AG04450 (cell line): Measurements from ENCODE around the gene PTGR2. TPM values are rescaled to one million over a fixed set of nuclear protein-coding genes. Genes with fewer than 3 reads are reported as not detected.
A peak's percentile ranks its signal among the peaks of the same experiment; 100 is the strongest.

ENCODE experiments used
- CTCF ChIA-PET: fragments of 300-600, 350-600 bp; formaldehyde crosslinking; extraction: SDS; loops from one replicate; lab custom pipeline; 2022; ENCODE audit warnings: antibody characterized with exemption, inconsistent platforms; lab: Charles Lee
- POLR2A ChIA-PET: fragments of 350-600 bp; formaldehyde crosslinking; extraction: SDS; loops from one replicate; lab custom pipeline; 2021; ENCODE audit warnings: antibody characterized with exemption, inconsistent platforms; lab: Yijun Ruan, JAX
- DNase-seq: peaks from one replicate; pipeline ENCODE4 v3.0.0-alpha.2; 2011; ENCODE audit warnings: low read depth, low spot score
- H3K27ac ChIP-seq: one replicate; pipeline ENCODE4 v1.5.1; 2012; ENCODE audit warnings: low read depth, low read length, control low read depth
- H3K27me3 ChIP-seq: one replicate; pipeline ENCODE4 v1.6.0; 2012; ENCODE audit warnings: low read length; ENCODE audit not compliant: control insufficient read depth, insufficient read depth
- H3K4me3 ChIP-seq: 2 replicates; pipeline ENCODE4 v1.5.1; 2011; ENCODE audit warnings: mild to moderate bottlenecking, low read depth, low read length, control low read depth
- H3K9me3 ChIP-seq: 2 replicates; pipeline ENCODE4 v1.5.1; 2012; ENCODE audit warnings: low read length; ENCODE audit not compliant: control insufficient read depth, insufficient read depth
- polyA plus RNA-seq: library from polyadenylated mRNA; depleted of rRNA; stranded (reverse); fragments of >200 nt; gene quantifications from 2 replicates; pipeline ENCODE4 v1.2.3, GENCODE V29; 2011
- TF ChIP-seq, protein P1 (sequence below): IDR thresholded peaks from 2 replicates; pipeline ENCODE4 v1.5.1; 2011; ENCODE audit warnings: low read depth, low read length, control low read depth, inconsistent platforms

PTGR2 gene
- polyA plus RNA-seq, 1 experiment, result 6.9 TPM

DNA sequence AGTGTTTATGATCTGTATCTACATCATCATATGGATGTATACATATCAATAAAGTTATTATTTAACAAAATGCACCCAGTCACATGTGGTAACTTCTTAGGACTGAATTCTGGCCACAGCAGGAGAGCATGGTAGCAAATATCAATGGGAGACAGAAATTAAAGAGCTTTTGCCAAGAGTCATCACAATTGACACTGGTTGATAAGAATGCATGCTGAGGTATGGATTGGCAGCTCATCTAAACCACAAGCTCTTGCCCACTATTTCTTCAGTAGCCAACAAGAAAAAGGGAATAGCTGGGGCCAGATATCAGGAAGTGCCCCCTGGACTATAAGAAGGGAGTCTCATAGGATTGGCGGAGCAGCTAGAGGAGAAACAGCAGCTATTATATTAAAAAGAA lies 9.4 kb upstream of the PTGR2 start:
- POLR2A ChIA-PET, result no interaction called here
- no peak for DNase-seq
- Histone ChIP-seq H3K4me3 (no peak overlapping the region), H3K27ac (no peak overlapping the region), H3K27me3 (no peaks in the 10 kb centered on the region), H3K9me3 (peaks cover 5% of the 10 kb centered on the region; the same call in 1 of the 2 replicates)
- CTCF ChIA-PET, result no interaction called here
- TF ChIP-seq, protein P1, sequence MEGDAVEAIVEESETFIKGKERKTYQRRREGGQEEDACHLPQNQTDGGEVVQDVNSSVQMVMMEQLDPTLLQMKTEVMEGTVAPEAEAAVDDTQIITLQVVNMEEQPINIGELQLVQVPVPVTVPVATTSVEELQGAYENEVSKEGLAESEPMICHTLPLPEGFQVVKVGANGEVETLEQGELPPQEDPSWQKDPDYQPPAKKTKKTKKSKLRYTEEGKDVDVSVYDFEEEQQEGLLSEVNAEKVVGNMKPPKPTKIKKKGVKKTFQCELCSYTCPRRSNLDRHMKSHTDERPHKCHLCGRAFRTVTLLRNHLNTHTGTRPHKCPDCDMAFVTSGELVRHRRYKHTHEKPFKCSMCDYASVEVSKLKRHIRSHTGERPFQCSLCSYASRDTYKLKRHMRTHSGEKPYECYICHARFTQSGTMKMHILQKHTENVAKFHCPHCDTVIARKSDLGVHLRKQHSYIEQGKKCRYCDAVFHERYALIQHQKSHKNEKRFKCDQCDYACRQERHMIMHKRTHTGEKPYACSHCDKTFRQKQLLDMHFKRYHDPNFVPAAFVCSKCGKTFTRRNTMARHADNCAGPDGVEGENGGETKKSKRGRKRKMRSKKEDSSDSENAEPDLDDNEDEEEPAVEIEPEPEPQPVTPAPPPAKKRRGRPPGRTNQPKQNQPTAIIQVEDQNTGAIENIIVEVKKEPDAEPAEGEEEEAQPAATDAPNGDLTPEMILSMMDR, result no peak

DNA sequence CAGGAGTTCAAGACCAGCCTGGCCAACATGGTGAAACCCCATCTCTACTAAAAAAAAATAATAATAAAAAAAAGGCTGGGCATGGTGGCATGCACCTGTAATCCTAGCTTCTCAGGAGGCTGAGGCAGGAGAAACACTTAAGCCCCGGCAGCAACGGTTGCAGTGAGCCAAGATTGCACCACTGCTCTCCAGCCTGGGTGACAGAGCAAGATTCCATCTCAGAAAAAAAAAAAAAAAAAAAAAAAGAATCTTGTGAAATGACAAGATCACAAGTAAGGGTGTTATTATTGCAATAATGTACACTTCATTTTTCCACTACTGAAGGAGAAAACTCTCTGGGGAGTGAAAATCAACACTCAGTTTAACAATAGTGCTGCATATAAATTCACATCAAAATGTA lies 8.8 kb upstream of the PTGR2 start:
- no peak for DNase-seq

DNA sequence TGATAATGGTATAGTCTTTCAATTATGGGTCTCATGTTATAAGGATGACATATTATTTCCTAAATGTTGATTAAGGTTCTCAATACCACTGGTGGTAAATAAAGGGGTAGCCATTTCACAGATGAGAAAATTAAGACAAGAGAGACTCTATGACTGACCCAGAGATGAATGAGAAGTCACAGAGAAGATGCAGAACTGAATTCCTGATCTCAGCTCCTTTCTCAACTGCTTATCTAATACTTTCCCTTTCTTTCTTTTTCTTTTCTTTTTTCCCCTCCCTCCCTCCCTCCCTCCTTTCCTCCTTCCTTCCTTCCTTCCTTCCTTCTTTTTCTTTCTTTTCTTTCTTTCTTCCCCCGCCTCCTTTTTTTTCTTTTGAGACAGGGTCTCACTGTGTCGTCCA lies 8.3 kb upstream of the PTGR2 start:
- CTCF ChIA-PET, result interaction anchor here (0.6 to 1.9 kb wide), 4 partner anchors 27 to 115 kb away, joined by 3 to 6 read pairs (median 4); no protein-coding TSS in a partner anchor
- peaks cover 5% of the 10 kb centered on the region; the same call in 1 of the 2 replicates for H3K9me3 ChIP-seq
- DNase-seq, result no peak
- TF ChIP-seq, protein P1, result no peak
- H3K27me3 ChIP-seq, result no peaks in the 10 kb centered on the region
- no peak overlapping the region for H3K27ac ChIP-seq
- H3K4me3 ChIP-seq, result no peak overlapping the region
- POLR2A ChIA-PET, result no interaction called here

More for the DNA sequence above, 8.8 kb upstream of the PTGR2 start:
- no peak overlapping the region for H3K27ac ChIP-seq
- no peak overlapping the region for H3K4me3 ChIP-seq
- POLR2A ChIA-PET, result no interaction called here
- no peaks in the 10 kb centered on the region for H3K27me3 ChIP-seq
- TF ChIP-seq, protein P1, result no peak
- CTCF ChIA-PET, result interaction anchor here (1.9 kb wide), 1 partner anchor 115 kb away, joined by 4 read pairs; no protein-coding TSS in a partner anchor
- H3K9me3 ChIP-seq, result peaks cover 5% of the 10 kb centered on the region; the same call in 1 of the 2 replicates

DNA sequence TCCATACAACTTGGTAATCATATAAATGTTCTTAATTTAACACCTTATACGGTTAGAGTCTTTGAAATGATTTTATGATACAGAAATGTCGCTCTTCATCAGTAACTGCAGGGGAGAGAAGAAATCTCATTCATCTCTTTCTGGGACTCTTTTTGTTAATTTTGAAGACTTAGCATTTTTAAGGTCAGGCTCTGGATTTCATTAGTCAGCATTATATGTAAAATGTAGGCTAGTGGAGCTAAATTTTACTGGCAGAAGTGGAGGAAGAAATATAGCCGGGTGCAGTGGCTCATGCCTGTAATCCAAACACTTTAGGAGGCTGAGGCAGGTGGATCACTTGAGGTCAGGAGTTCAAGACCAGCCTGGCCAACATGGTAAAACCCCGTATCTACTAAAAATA lies 4.7 kb upstream of the PTGR2 start:
- TF ChIP-seq, protein P1, result no peak
- Histone ChIP-seq H3K4me3 (no peak overlapping the region), H3K27me3 (no peaks in the 10 kb centered on the region), H3K9me3 (peaks cover 5% of the 10 kb centered on the region; the same call in 1 of the 2 replicates), H3K27ac (no peak overlapping the region)
- POLR2A ChIA-PET, result interaction anchor here (1.1 kb wide), 1 partner anchor 61 kb away, joined by 3 read pairs; no protein-coding TSS in a partner anchor
- CTCF ChIA-PET, result interaction anchor here (1.4 kb wide), 1 partner anchor 118 kb away, joined by 5 read pairs; no protein-coding TSS in a partner anchor
- no peak for DNase-seq

DNA sequence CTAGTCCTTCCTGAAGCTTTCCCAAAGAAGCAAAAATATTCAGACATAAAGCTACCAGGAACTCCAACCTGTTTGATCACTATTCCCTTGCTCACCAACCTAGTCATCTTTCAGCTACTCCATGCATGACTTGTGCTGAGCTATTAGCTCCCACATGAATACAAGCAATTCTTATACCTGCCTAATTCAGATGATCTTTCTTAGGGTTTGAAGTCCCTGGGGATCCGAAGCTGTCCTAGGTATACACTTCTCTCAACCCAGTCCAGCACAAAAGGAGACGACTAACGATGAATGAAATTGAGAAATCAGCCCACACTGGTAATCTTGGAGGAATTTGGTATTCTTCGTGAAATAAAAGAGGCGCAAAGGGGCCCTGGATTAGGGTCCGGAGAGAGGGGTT lies 631 bp upstream of the PTGR2 start:
- ChIA-PET CTCF (interaction anchor here (0.5 to 1.5 kb wide), 5 partner anchors 19 to 395 kb away, joined by 3 to 8 read pairs (median 3); no protein-coding TSS in a partner anchor), POLR2A (interaction anchor here (0.6 to 2.5 kb wide), 4 partner anchors 23 to 91 kb away, joined by 3 to 13 read pairs (median 5); partner anchors contain the start of gene ZNF410)
- H3K27me3 ChIP-seq, result no peaks in the 10 kb centered on the region
- peak overlapping the region; percentile 11 for H3K27ac ChIP-seq
- peaks cover 2% of the 10 kb centered on the region; the same call in 1 of the 2 replicates for H3K9me3 ChIP-seq
- peak overlapping the region; percentile 70 for H3K4me3 ChIP-seq
- TF ChIP-seq, protein P1, result no peak
- DNase-seq, result no peak
